ENCODE measurements around the gene PILRA. TPM values are rescaled to one million over a fixed set of nuclear protein-coding genes. Genes with fewer than 3 reads are reported as not detected.

The PILRA gene
- total and polyA plus RNA-seq, 4 donors, result 1.5 to 3.5 (median 3.1) TPM

- H3K27ac ChIP-seq (ENCODE audit: low read depth in 1 of 2, low read length in 2 of 2), result no peak overlapping the region
- no peak overlapping the region for H3K4me3 ChIP-seq (ENCODE audit: low read depth in 1 of 3, low read length in 3 of 3)
- H3K9ac ChIP-seq (ENCODE audit: low read depth in 1 of 2, low read length in 2 of 2), result no peak overlapping the region
- H3K36me3 ChIP-seq (ENCODE audit: control insufficient read depth in 4 of 4, insufficient read depth in 3 of 4, low read depth in 1 of 4, low read length in 3 of 4), result peaks cover 0 to 7% (median 0%) of the 10 kb centered on the region in 4 donors
- TF ChIP-seq REST (IDR thresholded peaks at IDR 0.05), result no peak
- TF ChIP-seq SP1 (IDR thresholded peaks at IDR 0.05), result no peak
- no peak for TF ChIP-seq HNF4A (conservative IDR thresholded peaks at IDR 0.05)
- no peak for TF ChIP-seq JUND (IDR thresholded peaks at IDR 0.05)
- no peak for TF ChIP-seq RAD21 (IDR thresholded peaks at IDR 0.05)
- no peak for TF ChIP-seq ZBTB33 (IDR thresholded peaks at IDR 0.05)
- no peak for TF ChIP-seq FOXA2 (IDR thresholded peaks at IDR 0.05)
- 92% methylated on average over 11 of the region's 11 CpGs for WGBS
- H3K9me3 ChIP-seq (ENCODE audit: control insufficient read depth in 4 of 4, low read length in 3 of 4), result no peaks in the 10 kb centered on the region
- H3K27me3 ChIP-seq (ENCODE audit: control insufficient read depth in 4 of 4, insufficient read depth in 4 of 4, low read length in 3 of 4), result no peaks in the 10 kb centered on the region
- no peaks in the 10 kb centered on the region for H3K4me1 ChIP-seq (ENCODE audit: control insufficient read depth in 4 of 4, insufficient read depth in 4 of 4, low read length in 3 of 4)
- DNase-seq (ENCODE audit: low spot score), result no peak
Measured at GRCh38 chr7:100400656-100401055, 27.4 kb downstream of the PILRA start.

GRCh38 chr7:100401811-100402210 is 28.5 kb downstream of the PILRA start:
- H3K9ac ChIP-seq (ENCODE audit: low read depth in 1 of 2, low read length in 2 of 2), result no peak overlapping the region
- DNase-seq (ENCODE audit: low spot score), result no peak
- H3K9me3 ChIP-seq (ENCODE audit: control insufficient read depth in 4 of 4, low read length in 3 of 4), result no peaks in the 10 kb centered on the region
- no peak overlapping the region for H3K27ac ChIP-seq (ENCODE audit: low read depth in 1 of 2, low read length in 2 of 2)
- TF ChIP-seq EGR1 (IDR thresholded peaks at IDR 0.05; ENCODE audit: low read depth in 2 of 2), result no peak
- TF ChIP-seq ZBTB33 (IDR thresholded peaks at IDR 0.05), result no peak
- TF ChIP-seq FOXA1 (IDR thresholded peaks at IDR 0.05), result no peak
- no peak for TF ChIP-seq FOXA2 (IDR thresholded peaks at IDR 0.05)
- no peak for TF ChIP-seq TAF1 (conservative IDR thresholded peaks at IDR 0.05)
- TF ChIP-seq YY1 (IDR thresholded peaks at IDR 0.05), result no peak
- TF ChIP-seq MAX (IDR thresholded peaks at IDR 0.05), result no peak
- no peak for TF ChIP-seq RXRA (IDR thresholded peaks at IDR 0.05)
- TF ChIP-seq CTCF (IDR thresholded peaks at IDR 0.05; ENCODE audit: low read depth, low read length, missing input control), result no peak
- TF ChIP-seq REST (IDR thresholded peaks at IDR 0.05), result no peak
- no peak for TF ChIP-seq NR2F2 (IDR thresholded peaks at IDR 0.05)
- no peak for TF ChIP-seq RAD21 (IDR thresholded peaks at IDR 0.05)
- TF ChIP-seq JUND (IDR thresholded peaks at IDR 0.05), result no peak
- TF ChIP-seq ATF3 (IDR thresholded peaks at IDR 0.05), result no peak
- no peak for TF ChIP-seq GABPA (IDR thresholded peaks at IDR 0.05 in 1 of 2, conservative IDR thresholded peaks at IDR 0.05 in 1 of 2)
- no peak for TF ChIP-seq SP1 (IDR thresholded peaks at IDR 0.05)
- peaks cover 0 to 7% (median 0%) of the 10 kb centered on the region in 4 donors for H3K36me3 ChIP-seq (ENCODE audit: control insufficient read depth in 4 of 4, insufficient read depth in 3 of 4, low read depth in 1 of 4, low read length in 3 of 4)
- H3K4me1 ChIP-seq (ENCODE audit: control insufficient read depth in 4 of 4, insufficient read depth in 4 of 4, low read length in 3 of 4), result no peaks in the 10 kb centered on the region
- H3K4me3 ChIP-seq (ENCODE audit: low read depth in 1 of 3, low read length in 3 of 3), result no peak overlapping the region
- H3K27me3 ChIP-seq (ENCODE audit: control insufficient read depth in 4 of 4, insufficient read depth in 4 of 4, low read length in 3 of 4), result no peaks in the 10 kb centered on the region
- 86% methylated on average over 5 of the region's 5 CpGs for WGBS
